Retina (tissue), 1 donor: ENCODE results near the gene CANT1.
"Not testable (repeated sequence)": the region's sequence is repeated elsewhere in the genome, so short reads cannot be mapped to it uniquely, and the experiment has no call there.

ENCODE experiments used
- DNase-seq: peaks from one replicate; pipeline ENCODE4 v3.0.0-alpha.2; 2016

The CANT1 gene

GRCh38 chr17:78956254-78956653 is 53.3 kb downstream of the CANT1 start:
- DNase-seq = no peak

DNA sequence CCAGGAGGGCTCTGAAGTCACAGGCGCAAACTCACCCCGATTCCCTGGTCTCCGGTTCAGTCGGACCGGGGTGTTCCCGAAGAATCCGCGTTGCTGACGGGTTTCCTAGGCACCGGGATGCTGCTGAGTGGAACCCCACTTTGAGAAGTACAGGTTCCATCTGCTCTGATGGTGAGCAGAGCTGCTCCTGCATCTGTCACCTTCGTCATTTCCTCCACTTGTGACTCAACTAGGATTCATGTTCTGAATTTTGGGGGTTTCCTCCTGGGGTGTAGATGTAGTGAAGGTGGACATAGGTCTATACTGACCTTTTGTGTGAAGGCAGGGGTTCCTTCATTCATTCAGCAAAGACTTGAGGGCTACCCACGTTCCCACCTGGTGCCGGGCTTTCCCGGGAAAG is 54.9 kb downstream of the CANT1 start:
- no peak for DNase-seq

GRCh38 chr17:78953356-78954350 is 55.9 kb downstream of the CANT1 start:
- peak; percentile 74 for DNase-seq

- no peak for DNase-seq
Measured at GRCh38 chr17:78952706-78953105, 56.9 kb downstream of the CANT1 start.

DNA sequence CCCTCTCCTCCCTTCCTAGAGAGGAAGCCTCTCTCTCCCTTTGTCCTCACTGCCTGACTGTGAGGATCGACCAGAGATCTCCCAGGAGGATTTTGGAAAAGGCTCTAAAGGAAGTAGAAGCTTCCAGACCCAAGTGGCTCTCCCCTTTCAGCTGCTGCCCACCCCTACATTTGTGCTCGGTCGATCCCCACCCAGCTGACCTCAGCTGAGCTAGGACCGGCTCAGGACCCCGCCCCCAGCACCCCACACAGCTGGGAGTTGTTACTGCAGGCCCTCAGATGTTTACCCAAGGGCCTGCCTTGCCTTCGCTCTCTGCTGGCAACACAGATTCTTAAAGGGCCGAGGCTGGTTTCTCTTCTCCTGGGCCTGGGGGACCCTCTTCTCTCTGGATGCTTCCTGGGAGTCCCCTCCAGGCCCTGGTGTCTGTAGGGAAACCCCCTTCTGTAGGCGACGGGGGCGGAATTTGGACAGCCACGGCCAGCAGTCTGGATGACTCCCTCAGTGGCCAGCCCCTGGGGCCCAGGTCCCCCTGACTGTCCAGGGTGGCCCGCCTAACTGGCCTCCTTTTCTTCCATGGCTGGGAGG is 57.5 kb downstream of the CANT1 start:
- DNase-seq = peak; percentile 51

DNA sequence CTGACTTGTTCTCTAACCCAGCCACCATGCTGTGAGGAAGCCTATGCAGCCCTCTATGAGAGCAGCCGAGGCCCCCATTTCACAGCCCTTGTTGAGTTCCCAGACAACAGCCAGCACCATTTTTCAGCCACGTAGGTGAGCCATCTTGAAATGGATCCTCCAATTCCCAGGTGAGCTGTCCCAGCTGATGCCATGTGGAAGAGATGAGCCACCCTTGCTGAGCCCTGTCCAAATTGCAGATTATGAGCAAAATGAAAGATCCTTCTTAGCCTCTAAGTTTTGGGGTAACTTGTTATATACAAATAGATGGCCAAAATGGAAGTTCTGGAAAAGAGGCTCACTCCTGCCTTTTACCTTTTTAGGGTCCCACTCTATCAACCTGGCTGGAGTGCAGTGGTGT is 58.7 kb downstream of the CANT1 start:
- DNase-seq = no peak

DNA sequence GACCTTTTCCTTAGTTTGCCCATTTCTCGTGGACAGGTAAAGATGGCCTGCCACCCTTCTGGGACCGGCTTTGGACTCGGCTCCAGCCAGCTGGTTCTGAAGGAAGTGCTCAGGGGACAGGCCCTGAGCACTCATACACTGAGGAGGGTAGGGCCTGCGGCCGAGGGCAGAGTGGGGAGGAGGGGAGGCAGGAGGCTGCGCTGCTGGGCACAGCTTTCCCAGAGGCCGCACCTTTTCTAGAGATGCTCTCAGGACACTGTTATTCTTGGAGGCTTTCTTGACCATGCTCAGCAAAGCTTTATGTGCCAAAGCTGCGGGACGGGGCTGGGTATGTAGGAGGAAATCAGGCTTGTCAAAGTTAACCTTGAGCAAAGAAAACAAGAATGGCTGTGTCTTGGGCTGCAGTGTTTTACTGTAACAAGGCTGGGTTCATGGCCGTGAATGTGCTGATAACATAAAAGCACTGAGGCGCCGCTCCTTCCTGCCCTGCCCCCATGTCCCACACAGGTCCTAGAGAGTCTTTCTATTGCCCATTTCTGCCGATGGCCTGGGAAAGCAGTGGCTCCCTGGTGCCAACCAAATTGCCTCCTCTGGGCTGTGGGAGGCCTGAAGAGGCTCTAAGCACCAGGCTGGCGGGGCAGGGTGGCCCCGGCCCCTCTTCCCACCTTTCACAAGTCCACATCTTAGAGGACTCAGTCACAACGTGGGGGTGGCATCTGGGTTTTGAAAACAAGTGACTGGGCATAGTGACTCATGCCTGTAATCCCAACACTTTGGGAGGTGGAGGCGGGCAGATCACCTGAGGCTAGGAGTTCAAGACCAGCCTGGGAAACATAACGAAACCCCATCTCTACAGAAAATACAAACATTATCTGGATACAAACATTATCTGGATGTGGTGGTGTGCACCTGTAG is 62.1 kb downstream of the CANT1 start:
- DNase-seq = no peak

DNA sequence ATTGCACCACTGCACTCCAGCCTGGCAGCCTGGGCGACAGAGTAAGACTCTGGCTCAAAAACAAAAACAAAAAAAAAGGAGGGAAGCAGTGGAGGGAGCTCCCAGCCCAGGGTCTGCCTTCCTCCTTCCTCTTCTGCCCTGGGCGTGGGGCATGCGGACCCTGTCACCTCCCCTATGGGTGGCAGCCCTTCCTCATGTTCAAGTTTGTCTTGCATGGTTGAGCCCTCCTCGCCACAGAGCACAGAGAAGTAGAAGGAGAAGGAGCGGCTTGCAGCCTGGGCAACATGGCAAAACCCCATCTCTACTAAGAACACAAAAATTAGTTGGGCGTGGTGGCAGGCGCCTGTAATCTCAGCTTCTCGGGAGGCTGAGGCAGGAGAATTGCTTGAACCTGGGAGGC is 62.9 kb downstream of the CANT1 start:
- no peak for DNase-seq

GRCh38 chr17:78946131-78946530 is 63.4 kb downstream of the CANT1 start:
- DNase-seq = no peak

DNA sequence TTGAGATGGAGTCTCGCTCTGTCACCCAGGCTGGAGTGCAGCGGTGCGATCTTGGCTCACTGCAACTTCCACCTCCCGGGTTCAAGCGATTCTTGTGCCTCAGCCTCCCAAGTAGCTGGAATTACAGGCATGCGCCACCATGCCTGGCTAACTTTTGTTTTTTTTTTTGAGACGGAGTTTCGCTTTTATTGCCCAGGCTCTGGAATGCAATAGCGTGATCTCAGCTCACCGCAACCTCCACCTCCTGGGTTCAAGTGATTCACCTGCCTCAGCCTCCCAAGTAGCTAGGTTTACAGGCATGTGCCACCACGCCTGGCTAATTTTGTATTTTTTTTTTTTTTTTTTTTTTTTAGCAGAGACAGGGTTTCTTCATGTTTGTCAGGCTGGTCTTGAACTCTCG is 64.1 kb downstream of the CANT1 start:
- not testable (repeated sequence) for DNase-seq

DNA sequence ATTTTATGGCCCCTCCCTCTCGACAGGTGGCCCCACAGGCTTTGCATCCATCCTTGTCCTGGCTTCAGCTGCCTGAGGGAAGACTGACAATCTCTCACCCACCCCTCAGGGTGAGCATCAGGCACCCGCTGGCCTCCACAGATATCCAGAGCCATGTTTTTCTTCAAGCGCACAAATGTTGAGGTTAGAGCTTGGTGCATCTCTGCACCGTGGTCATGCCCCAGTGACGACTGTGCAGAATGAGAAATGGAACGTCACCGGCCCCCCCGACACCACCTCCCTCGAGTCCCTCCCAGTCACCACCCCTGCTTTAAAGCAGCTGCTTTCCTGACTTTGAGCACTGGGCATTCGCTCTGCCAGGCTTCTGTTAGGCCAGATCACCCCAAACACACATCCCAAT is 64.6 kb downstream of the CANT1 start:
- DNase-seq = no peak

- no peak for DNase-seq
Measured at GRCh38 chr17:78944026-78944425, 65.5 kb downstream of the CANT1 start.
